ENCODE data around the gene STAU1. TPM values are rescaled to one million over a fixed set of nuclear protein-coding genes. Genes with fewer than 3 reads are reported as not detected.

STAU1 gene
- polyA plus RNA-seq, 1 donor (not counting 4 experiments of a cell fraction or from before 2014, with no cell fraction given), result 55.3 TPM

DNA sequence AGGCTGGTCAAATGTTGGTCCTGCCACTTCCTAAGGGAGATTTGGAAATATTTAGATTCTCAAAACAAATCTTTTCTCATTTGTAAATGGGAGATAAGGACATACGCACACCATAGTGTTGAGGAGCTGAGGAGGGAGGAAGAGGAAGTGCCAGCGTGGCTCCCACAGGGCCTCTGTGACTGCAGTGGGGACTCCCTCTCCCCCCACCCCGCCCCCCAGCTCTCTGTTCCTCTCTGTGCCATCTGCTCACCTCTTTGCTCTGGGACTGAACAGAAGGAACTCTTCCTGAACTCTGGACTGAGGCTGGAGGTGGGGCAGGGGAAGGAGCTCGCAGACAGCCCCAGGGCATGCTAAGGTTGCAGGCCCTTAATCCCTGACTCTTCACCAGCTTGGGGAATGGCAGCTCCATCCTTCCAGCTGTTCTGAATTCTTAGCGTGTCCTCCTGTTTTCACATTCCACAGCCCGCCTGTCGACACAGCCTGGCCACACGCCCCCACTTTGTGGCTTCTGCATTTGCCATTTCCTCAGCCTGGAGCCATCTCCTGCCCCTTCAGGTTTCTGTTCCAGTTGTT is 42.5 kb upstream of the STAU1 start:
- dilution Hi-C loops (cut with MboI; ENCODE audit: extremely low pct_ligation_motif_present, low sequenced_read_pairs), result no loop called here
- no peaks in the 10 kb centered on the region for H3K27me3 ChIP-seq (ENCODE audit: control insufficient read depth, extremely low read depth, insufficient read depth, low read length)
- H3K9me1 ChIP-seq (ENCODE audit: control insufficient read depth, extremely low read depth, insufficient read depth, low read length), result no peaks in the 10 kb centered on the region
- peak overlapping the region; percentile 5 for H3K4me2 ChIP-seq (ENCODE audit: control insufficient read depth, extremely low read depth, insufficient read depth, low read depth, low read length)
- H3K27ac ChIP-seq (ENCODE audit: control insufficient read depth, insufficient read depth, low read length), result no peak overlapping the region
- FAIRE-seq, result no peak
- H3K9ac ChIP-seq (ENCODE audit: control insufficient read depth, extremely low read depth, insufficient read depth, low read length), result no peak overlapping the region
- no peak for DNase-seq (ENCODE audit: low read depth, low spot score)
- peaks cover 2% of the 10 kb centered on the region for H3K4me1 ChIP-seq (ENCODE audit: control insufficient read depth, extremely low read depth, insufficient read depth, low read length)
- H3K9me3 ChIP-seq (ENCODE audit: control insufficient read depth, low read depth, low read length), result no peaks in the 10 kb centered on the region
- no peak overlapping the region for H2AFZ ChIP-seq (ENCODE audit: control insufficient read depth, low read length)
- TF ChIP-seq, protein P1, sequence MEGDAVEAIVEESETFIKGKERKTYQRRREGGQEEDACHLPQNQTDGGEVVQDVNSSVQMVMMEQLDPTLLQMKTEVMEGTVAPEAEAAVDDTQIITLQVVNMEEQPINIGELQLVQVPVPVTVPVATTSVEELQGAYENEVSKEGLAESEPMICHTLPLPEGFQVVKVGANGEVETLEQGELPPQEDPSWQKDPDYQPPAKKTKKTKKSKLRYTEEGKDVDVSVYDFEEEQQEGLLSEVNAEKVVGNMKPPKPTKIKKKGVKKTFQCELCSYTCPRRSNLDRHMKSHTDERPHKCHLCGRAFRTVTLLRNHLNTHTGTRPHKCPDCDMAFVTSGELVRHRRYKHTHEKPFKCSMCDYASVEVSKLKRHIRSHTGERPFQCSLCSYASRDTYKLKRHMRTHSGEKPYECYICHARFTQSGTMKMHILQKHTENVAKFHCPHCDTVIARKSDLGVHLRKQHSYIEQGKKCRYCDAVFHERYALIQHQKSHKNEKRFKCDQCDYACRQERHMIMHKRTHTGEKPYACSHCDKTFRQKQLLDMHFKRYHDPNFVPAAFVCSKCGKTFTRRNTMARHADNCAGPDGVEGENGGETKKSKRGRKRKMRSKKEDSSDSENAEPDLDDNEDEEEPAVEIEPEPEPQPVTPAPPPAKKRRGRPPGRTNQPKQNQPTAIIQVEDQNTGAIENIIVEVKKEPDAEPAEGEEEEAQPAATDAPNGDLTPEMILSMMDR (optimal IDR thresholded peaks at IDR 0.05 in 1 of 3, IDR thresholded peaks at IDR 0.05 in 1 of 3, conservative IDR thresholded peaks at IDR 0.05 in 1 of 3; ENCODE audit: extremely low read depth in 1 of 3, insufficient read depth in 2 of 3, low read length in 3 of 3), result no peak
- TF ChIP-seq EZH2 (IDR thresholded peaks at IDR 0.05; ENCODE audit: low read length), result no peak
- no peak overlapping the region for H3K4me3 ChIP-seq (ENCODE audit: control insufficient read depth in 2 of 3, extremely low read depth in 1 of 3, insufficient read depth in 2 of 3, low read depth in 1 of 3, low read length in 3 of 3)
- H4K20me1 ChIP-seq (ENCODE audit: control insufficient read depth, extremely low read depth, insufficient read depth, low read length), result no peaks in the 10 kb centered on the region
- H3K36me3 ChIP-seq (ENCODE audit: control insufficient read depth in 2 of 2, extremely low read depth in 1 of 2, insufficient read depth in 2 of 2, low read length in 2 of 2), result peaks cover 38 to 43% of the 10 kb centered on the region in 2 experiments
- H3K79me2 ChIP-seq (ENCODE audit: control insufficient read depth, insufficient read depth, low read length), result no peaks in the 10 kb centered on the region

DNA sequence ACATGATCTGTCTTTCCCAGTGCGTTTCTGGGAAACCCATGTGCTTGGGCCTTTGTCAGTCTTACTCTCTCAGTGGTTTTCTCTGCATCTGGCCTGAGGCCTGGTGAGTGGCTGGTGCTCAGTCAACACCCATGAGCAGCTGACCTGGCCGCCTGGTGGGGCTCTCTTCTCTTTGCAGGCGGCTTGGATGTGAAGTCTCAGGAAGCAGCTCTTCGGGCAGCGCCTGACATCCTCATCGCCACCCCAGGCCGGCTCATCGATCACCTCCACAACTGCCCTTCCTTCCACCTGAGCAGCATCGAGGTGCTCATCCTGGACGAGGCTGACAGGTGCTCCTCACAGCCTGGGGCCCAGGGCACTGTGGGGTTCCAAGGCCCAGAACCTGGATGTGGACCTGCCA is 41.9 kb upstream of the STAU1 start:
- DNase-seq (ENCODE audit: low read depth, low spot score) (no peak), FAIRE-seq (no peak)
- Histone ChIP-seq H3K27ac (ENCODE audit: control insufficient read depth, insufficient read depth, low read length) (no peak overlapping the region), H3K27me3 (ENCODE audit: control insufficient read depth, extremely low read depth, insufficient read depth, low read length) (no peaks in the 10 kb centered on the region), H3K79me2 (ENCODE audit: control insufficient read depth, insufficient read depth, low read length) (no peaks in the 10 kb centered on the region), H3K36me3 (ENCODE audit: control insufficient read depth in 2 of 2, extremely low read depth in 1 of 2, insufficient read depth in 2 of 2, low read length in 2 of 2) (peaks cover 39 to 47% of the 10 kb centered on the region in 2 experiments), H4K20me1 (ENCODE audit: control insufficient read depth, extremely low read depth, insufficient read depth, low read length) (no peaks in the 10 kb centered on the region), H3K9me3 (ENCODE audit: control insufficient read depth, low read depth, low read length) (no peaks in the 10 kb centered on the region), H3K9me1 (ENCODE audit: control insufficient read depth, extremely low read depth, insufficient read depth, low read length) (no peaks in the 10 kb centered on the region), H3K4me3 (ENCODE audit: control insufficient read depth in 2 of 3, extremely low read depth in 1 of 3, insufficient read depth in 2 of 3, low read depth in 1 of 3, low read length in 3 of 3) (no peak overlapping the region), H2AFZ (ENCODE audit: control insufficient read depth, low read length) (no peak overlapping the region), H3K4me1 (ENCODE audit: control insufficient read depth, extremely low read depth, insufficient read depth, low read length) (peaks cover 2% of the 10 kb centered on the region), H3K4me2 (ENCODE audit: control insufficient read depth, extremely low read depth, insufficient read depth, low read depth, low read length) (no peak overlapping the region), H3K9ac (ENCODE audit: control insufficient read depth, extremely low read depth, insufficient read depth, low read length) (no peak overlapping the region)
- dilution Hi-C loops (cut with MboI; ENCODE audit: extremely low pct_ligation_motif_present, low sequenced_read_pairs), result no loop called here
- TF ChIP-seq EZH2 (IDR thresholded peaks at IDR 0.05; ENCODE audit: low read length), result no peak
- TF ChIP-seq, protein P1 (optimal IDR thresholded peaks at IDR 0.05 in 1 of 3, IDR thresholded peaks at IDR 0.05 in 1 of 3, conservative IDR thresholded peaks at IDR 0.05 in 1 of 3; ENCODE audit: extremely low read depth in 1 of 3, insufficient read depth in 2 of 3, low read length in 3 of 3), result no peak
